GM18505 (cell line): ENCODE measurements around the gene FBXO10.
"Not testable (repeated sequence)": the region's sequence is repeated elsewhere in the genome, so short reads cannot be mapped to it uniquely, and the experiment has no call there.

Experiments used
- ATAC-seq: cut with Tn5 transposase; IDR thresholded peaks from one replicate; pipeline ENCODE4 v1.9.1; 2021; ENCODE audit not compliant: unreplicated experiment
- POLR2A ChIP-seq: IDR thresholded peaks from 4 replicates; pipeline ENCODE4 v1.6.1; 2011; ENCODE audit warnings: borderline replicate concordance; ENCODE audit not compliant: insufficient read depth, insufficient read length; ENCODE audit errors: extremely low read depth

FBXO10 gene

GRCh38 chr9:37617161-37617560, 41.0 kb upstream of the FBXO10 start:
- TF ChIP-seq POLR2A, result no peak
- no peak for ATAC-seq

DNA sequence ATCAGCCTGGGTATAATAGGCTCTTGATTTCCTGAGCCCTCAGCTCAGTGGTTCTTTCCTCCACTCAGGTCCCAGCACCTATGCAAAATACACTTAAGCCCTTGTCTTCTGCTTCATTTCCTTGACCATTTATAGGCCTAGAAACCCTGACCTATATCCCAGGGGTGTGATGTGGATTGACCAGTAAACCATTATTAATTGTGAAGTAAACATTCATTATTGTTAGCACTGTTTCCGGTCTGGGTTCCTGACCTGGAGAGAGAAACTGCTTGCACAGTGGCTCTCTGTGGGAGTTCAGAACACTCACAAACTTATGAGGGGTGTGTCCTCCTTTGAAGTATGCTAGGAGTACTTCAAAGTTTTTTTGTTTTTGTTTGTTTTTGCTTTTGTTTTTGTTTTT, 35.8 kb upstream of the FBXO10 start:
- no peak for ATAC-seq
- no peak for TF ChIP-seq POLR2A

GRCh38 chr9:37611014-37611413, 34.8 kb upstream of the FBXO10 start:
- TF ChIP-seq POLR2A, result no peak

GRCh38 chr9:37609735-37610397, 33.7 kb upstream of the FBXO10 start:
- TF ChIP-seq POLR2A, result no peak
- ATAC-seq, result no peak

More at GRCh38 chr9:37611014-37611413, 34.8 kb upstream of the FBXO10 start:
- no peak for ATAC-seq

DNA sequence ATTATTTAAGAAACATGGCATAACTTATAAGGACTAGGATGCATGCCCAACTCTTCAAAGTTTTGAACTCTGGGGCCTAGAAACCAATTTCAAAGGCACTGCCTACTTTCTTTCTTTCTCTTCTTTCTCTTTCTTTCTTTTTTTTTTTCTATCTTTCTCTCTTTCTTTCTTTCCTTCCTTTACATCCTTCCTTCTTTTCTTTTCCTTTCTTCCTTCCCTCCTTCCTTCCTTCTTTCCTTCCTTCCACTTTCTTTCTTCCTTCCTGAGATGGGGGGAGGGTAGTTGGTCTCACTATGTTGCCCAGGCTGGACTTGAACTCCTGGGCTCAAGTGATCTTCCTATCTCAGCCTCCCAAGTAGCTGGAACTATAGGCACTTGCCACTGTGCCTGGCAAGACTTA, 32.1 kb upstream of the FBXO10 start:
- no peak for ATAC-seq
- no peak for TF ChIP-seq POLR2A

DNA sequence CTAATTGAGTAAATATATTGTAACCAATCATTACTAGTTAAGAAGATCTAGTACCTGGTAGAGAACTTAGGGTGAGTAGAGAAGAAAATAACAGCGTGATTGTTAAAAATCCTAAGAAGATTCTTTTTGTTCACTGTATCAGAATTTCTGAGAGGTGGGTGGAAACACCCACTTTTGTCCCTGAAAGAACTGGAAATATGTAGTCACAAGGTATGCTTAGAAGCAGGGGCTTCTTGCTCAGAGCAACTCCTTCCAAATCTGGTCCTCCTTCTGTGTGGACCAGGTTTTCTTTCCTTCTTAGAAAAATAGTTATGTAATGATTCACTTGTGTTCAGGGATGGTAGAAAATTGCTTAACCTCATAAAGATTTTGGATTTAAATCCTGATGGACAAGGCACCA, 28.1 kb upstream of the FBXO10 start:
- no peak for ATAC-seq

GRCh38 chr9:37602817-37603216, 26.6 kb upstream of the FBXO10 start:
- TF ChIP-seq POLR2A, result no peak
- no peak for ATAC-seq

More for the DNA sequence above, 28.1 kb upstream of the FBXO10 start:
- no peak for TF ChIP-seq POLR2A

GRCh38 chr9:37602061-37602460, 25.9 kb upstream of the FBXO10 start:
- not testable (repeated sequence) for ATAC-seq

DNA sequence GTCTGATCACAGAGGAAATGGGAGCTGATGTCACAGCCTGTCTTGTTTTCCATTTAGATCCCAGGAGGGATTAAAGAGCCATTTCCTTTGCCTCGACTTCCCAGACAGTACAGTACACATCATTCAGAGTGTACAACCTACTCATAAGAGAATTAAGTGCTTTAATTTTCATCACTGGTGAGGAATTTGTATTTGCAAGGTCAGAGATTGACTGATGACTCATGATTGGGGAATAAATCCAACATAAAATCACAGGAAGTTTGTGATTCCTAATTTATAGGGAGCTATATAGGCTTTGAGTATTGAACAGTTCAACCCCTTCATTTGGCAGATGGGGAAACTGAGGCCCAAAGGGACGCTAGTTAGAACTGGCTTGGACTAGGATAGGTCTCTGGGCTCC, 20.3 kb upstream of the FBXO10 start:
- no peak for TF ChIP-seq POLR2A

DNA sequence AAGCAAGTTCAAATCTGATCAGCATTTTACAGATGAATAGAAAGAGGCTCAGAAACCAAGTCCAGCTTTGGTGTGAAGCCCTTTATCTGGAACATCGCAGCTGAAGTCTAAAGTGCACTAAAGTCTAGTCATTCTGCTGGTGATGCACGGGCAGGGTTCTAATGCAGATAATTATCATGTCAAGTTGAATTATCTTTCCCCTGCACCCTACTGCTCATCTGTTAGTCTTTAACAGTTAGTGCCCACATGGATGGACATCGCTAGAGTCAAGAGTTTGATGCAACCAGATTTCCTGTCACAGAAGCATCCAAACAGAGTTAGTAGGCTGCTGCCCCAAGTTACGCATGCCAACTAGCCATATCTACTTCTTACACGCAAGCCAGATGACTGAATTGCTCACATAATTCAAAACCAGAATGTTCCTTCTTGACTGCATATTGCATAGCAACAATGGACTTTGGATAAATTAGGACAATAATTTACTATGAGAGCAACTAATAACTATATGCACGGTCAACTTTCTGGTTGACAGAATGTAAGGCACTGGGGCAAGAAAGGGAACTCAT, 17.8 kb upstream of the FBXO10 start:
- TF ChIP-seq POLR2A, result no peak
- ATAC-seq, result no peak

More for the DNA sequence above, 20.3 kb upstream of the FBXO10 start:
- no peak for ATAC-seq

- ATAC-seq, result peak; percentile 89
- TF ChIP-seq POLR2A, result peak; percentile 97
Observed at GRCh38 chr9:37592108-37592951, 16.1 kb upstream of the FBXO10 start, which contains the start of gene TOMM5. Gene TOMM5 (minus strand): TSS chr9:37592597. CDS start chr9:37592532, 65 bp downstream.

- no peak for TF ChIP-seq POLR2A
- no peak for ATAC-seq
Observed at GRCh38 chr9:37587521-37587920, 11.3 kb upstream of the FBXO10 start.

GRCh38 chr9:37583522-37584121, 7.4 kb upstream of the FBXO10 start:
- no peak for TF ChIP-seq POLR2A
- no peak for ATAC-seq
